Hepatocyte (in vitro differentiated cells): ENCODE data around the gene CAV3. TPM values are rescaled to one million over a fixed set of nuclear protein-coding genes. Genes with fewer than 3 reads are reported as not detected.

Experiments
- DNase-seq: peaks from one replicate; pipeline ENCODE4 v3.0.0-alpha.2; 2016; ENCODE audit warnings: low spot score
- H2AFZ ChIP-seq: fragments of 200-600 bp; sonication (generic); 2 replicates; pipeline ENCODE4 v1.6.0; 2016; ENCODE audit warnings: antibody characterized with exemption, mild to moderate bottlenecking
- H3K27ac ChIP-seq: fragments of 200-600 bp; sonication (generic); 2 replicates; pipeline ENCODE4 v1.5.1; 2016; ENCODE audit warnings: mild to moderate bottlenecking
- H3K27me3 ChIP-seq: fragments of 200-600 bp; sonication (generic); 2 replicates; pipeline ENCODE4 v1.6.1; 2016
- H3K36me3 ChIP-seq: fragments of 200-600 bp; sonication (generic); replicated peaks from 2 replicates; pipeline ENCODE4 v1.5.1; 2016; ENCODE audit warnings: low read depth; ENCODE audit not compliant: insufficient read depth
- H3K4me1 ChIP-seq: fragments of 200-600 bp; sonication (generic); 2 replicates; pipeline ENCODE4 v1.5.1; 2016; ENCODE audit warnings: mild to moderate bottlenecking, moderate library complexity; ENCODE audit not compliant: insufficient read depth
- H3K4me2 ChIP-seq: fragments of 200-600 bp; sonication (generic); 2 replicates; pipeline ENCODE4 v1.6.0; 2016
- H3K4me3 ChIP-seq: fragments of 200-600 bp; sonication (generic); 2 replicates; pipeline ENCODE4 v1.5.1; 2016; ENCODE audit warnings: mild to moderate bottlenecking
- H3K79me2 ChIP-seq: fragments of 200-600 bp; sonication (generic); 2 replicates; pipeline ENCODE4 v1.6.0; 2017; ENCODE audit warnings: mild to moderate bottlenecking
- H3K9me2 ChIP-seq: fragments of 200-600 bp; sonication (generic); replicated peaks from 2 replicates; pipeline ENCODE4 v1.6.0; 2017; ENCODE audit warnings: mild to moderate bottlenecking; ENCODE audit not compliant: insufficient read depth
- H3K9me3 ChIP-seq: fragments of 200-600 bp; sonication (generic); 2 replicates; pipeline ENCODE4 v1.5.1; 2016; ENCODE audit warnings: low read depth, mild to moderate bottlenecking
- H4K20me1 ChIP-seq: fragments of 200-600 bp; sonication (generic); 2 replicates; pipeline ENCODE4 v1.6.0; 2016; ENCODE audit warnings: mild to moderate bottlenecking; ENCODE audit not compliant: insufficient read depth, poor library complexity, severe bottlenecking
- EZH2 ChIP-seq: fragments of 200-600 bp; sonication (generic); IDR thresholded peaks from 2 replicates; pipeline ENCODE4 v1.6.1; 2016; ENCODE audit warnings: antibody characterized with exemption, mild to moderate bottlenecking, borderline replicate concordance
- EZH2phosphoT487 ChIP-seq: fragments of 200-600 bp; sonication (generic); IDR thresholded peaks from one replicate; pipeline ENCODE4 v1.6.1; 2018; ENCODE audit warnings: antibody characterized with exemption, mild to moderate bottlenecking, low read depth, moderate library complexity; ENCODE audit not compliant: unreplicated experiment, severe bottlenecking
- whole genome bisulfite sequencing: methylation state at CpG from one replicate; pipeline ENCODE4 v1.1.6; 2016; ENCODE audit warnings: low lambda C conversion rate; ENCODE audit errors: missing lambda C conversion rate; 5-methylcytosine and 5-hydroxymethylcytosine counted together
- polyA plus RNA-seq: library from polyadenylated mRNA; unstranded; fragments of >200 nt; fragmentation: Nextera tagmentation; extraction: Ambion mirVana; gene quantifications from 2 replicates; pipeline ENCODE4 v1.2.1, GENCODE V29; 2016
- total RNA-seq: library from RNA; depleted of rRNA; stranded (reverse); fragments of >200 nt; gene quantifications from 2 replicates; pipeline ENCODE4 v1.2.3, GENCODE V29; 2014
- TF ChIP-seq, protein P1 (sequence below): fragments of 200-600 bp; sonication (generic); IDR thresholded peaks from 2 replicates; pipeline ENCODE4 v1.5.1; 2016; ENCODE audit warnings: antibody characterized with exemption, mild to moderate bottlenecking; ENCODE audit not compliant: poor library complexity

CAV3 gene
- total and polyA plus RNA-seq, 2 experiments from 2014 or later: not detected

DNA sequence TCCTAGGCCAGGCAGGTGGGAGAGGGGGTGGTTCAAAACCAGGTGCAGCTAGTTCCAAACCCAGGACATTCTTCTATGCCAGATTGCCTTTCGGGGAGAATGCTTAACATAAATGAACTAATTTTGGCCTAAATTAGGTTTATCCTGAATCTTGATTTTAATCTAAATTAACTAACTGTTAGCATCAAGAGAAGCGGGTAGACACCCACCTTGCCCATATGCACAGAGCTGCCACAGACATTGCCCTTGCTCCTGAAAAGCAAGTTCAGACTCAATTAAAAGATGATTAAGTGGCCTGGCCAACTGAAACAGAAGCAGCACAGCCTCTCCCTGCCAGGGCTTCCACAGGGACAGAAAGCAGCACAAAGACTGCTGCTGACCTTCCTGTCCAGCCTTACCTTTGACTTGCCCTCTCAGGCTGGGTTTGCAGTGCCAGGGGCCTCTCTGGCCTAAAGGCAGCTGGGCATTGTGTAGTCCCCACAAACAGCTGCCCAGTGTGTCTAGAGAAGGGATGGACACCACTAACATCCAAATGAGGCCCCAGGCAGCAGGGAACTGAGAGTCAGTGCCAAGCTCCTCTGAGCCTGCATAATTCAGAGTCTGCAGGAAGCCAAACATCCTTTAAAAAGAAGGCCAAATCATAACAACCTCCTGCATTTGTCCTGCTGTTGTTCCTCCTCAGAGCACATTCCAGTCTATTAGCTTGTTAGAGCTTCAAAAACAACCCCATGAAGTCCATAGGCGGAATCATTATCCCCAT lies 51.3 kb downstream of the CAV3 start:
- H2AFZ ChIP-seq: no peak overlapping the region
- whole genome bisulfite sequencing: 91% methylated on average over 3 of the region's 3 CpGs

DNA sequence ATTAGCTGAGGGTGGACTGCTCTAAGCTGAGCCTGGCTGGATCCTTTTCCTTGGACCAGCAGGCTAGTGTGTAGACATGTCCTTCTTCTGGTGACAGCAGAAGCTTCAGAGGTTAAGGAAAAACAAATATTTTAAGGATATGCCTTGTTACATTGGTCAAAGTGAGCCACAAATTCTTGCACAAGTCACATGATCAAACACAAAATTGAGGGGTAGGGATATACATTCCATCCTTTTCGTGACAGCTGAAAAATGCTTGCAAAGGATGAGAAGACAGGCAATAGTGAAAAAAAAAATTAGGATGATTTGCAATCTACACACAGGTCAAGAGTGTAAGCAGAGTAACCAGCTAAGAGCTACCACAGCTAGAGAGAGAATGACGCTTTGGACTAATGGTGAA lies 56.9 kb downstream of the CAV3 start:
- Histone ChIP-seq H3K27me3 (no peaks in the 10 kb centered on the region), H2AFZ (no peak overlapping the region), H3K36me3 (no peaks in the 10 kb centered on the region), H3K79me2 (no peaks in the 10 kb centered on the region), H3K4me3 (no peak overlapping the region), H3K4me2 (no peak overlapping the region), H4K20me1 (no peaks in the 10 kb centered on the region), H3K27ac (no peak overlapping the region), H3K9me3 (peaks cover 4% of the 10 kb centered on the region), H3K9me2 (no peaks in the 10 kb centered on the region), H3K4me1 (no peaks in the 10 kb centered on the region)
- 89% methylated on average over 2 of the region's 2 CpGs for WGBS
- TF ChIP-seq EZH2phosphoT487 (no peak), EZH2 (no peak)
- DNase-seq: no peak

More for the DNA sequence above, 51.3 kb downstream of the CAV3 start:
- H3K9me3 ChIP-seq: peaks cover 4% of the 10 kb centered on the region
- H3K4me1 ChIP-seq: no peaks in the 10 kb centered on the region
- no peak for DNase-seq
- H3K27me3 ChIP-seq: no peaks in the 10 kb centered on the region
- no peaks in the 10 kb centered on the region for H3K79me2 ChIP-seq
- H3K36me3 ChIP-seq: no peaks in the 10 kb centered on the region
- no peaks in the 10 kb centered on the region for H4K20me1 ChIP-seq
- TF ChIP-seq EZH2: no peak
- no peak for TF ChIP-seq EZH2phosphoT487
- TF ChIP-seq, protein P1, sequence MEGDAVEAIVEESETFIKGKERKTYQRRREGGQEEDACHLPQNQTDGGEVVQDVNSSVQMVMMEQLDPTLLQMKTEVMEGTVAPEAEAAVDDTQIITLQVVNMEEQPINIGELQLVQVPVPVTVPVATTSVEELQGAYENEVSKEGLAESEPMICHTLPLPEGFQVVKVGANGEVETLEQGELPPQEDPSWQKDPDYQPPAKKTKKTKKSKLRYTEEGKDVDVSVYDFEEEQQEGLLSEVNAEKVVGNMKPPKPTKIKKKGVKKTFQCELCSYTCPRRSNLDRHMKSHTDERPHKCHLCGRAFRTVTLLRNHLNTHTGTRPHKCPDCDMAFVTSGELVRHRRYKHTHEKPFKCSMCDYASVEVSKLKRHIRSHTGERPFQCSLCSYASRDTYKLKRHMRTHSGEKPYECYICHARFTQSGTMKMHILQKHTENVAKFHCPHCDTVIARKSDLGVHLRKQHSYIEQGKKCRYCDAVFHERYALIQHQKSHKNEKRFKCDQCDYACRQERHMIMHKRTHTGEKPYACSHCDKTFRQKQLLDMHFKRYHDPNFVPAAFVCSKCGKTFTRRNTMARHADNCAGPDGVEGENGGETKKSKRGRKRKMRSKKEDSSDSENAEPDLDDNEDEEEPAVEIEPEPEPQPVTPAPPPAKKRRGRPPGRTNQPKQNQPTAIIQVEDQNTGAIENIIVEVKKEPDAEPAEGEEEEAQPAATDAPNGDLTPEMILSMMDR: no peak
- H3K4me2 ChIP-seq: no peak overlapping the region
- no peak overlapping the region for H3K27ac ChIP-seq
- no peaks in the 10 kb centered on the region for H3K9me2 ChIP-seq
- no peak overlapping the region for H3K4me3 ChIP-seq

DNA sequence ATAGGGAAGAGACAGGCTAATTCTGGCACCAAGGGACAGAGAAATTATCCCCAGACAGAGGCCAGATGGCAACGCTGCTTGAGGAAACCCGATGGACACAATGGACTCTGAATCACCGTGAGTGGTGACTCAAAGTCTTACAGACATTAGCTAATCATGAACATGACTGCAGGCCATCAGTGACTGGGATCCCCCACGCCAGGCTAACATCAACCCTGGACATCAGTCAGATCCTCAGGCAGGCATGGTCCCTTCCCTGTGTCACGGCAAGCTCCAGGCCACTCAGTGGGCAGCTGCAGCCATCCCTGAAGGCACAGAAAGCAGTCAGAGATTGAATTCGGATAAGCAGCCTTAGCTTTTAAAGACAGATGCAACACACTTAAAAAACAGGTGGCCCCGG lies 59.6 kb downstream of the CAV3 start:
- H3K27me3 ChIP-seq: no peaks in the 10 kb centered on the region
- peaks cover 4% of the 10 kb centered on the region for H3K9me3 ChIP-seq
- no peak for DNase-seq
- H4K20me1 ChIP-seq: no peaks in the 10 kb centered on the region
- no peaks in the 10 kb centered on the region for H3K79me2 ChIP-seq
- no peak overlapping the region for H3K27ac ChIP-seq
- TF ChIP-seq EZH2phosphoT487 (no peak), EZH2 (no peak)
- TF ChIP-seq, protein P1: no peak
- no peak overlapping the region for H2AFZ ChIP-seq
- H3K4me1 ChIP-seq: no peaks in the 10 kb centered on the region
- 82% methylated on average over 7 of the region's 7 CpGs for WGBS
- no peak overlapping the region for H3K4me3 ChIP-seq
- no peak overlapping the region for H3K4me2 ChIP-seq
- no peaks in the 10 kb centered on the region for H3K9me2 ChIP-seq
- H3K36me3 ChIP-seq: no peaks in the 10 kb centered on the region

DNA sequence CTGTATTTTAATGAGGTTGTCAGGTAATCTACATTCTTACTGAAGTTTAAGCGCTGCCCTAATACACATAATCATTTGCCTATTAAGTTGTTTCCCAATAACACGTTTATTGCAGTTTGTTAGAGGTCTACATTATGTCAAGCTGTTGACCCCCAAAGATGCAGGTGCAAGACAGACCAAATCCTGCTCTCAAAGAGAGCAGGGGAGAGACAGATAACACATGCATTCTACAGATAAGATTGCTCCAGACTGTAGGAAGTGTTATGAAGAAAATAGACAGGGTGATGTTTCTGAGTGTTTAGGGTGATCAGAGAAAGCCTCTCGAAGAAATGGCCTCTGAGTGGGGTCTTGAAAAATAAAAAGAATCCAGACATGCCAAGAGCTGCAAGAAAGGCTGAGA lies 60.6 kb downstream of the CAV3 start:
- DNase-seq: no peak
- Histone ChIP-seq H3K27me3 (no peaks in the 10 kb centered on the region), H4K20me1 (no peaks in the 10 kb centered on the region), H2AFZ (no peak overlapping the region), H3K4me1 (no peaks in the 10 kb centered on the region), H3K4me2 (no peak overlapping the region), H3K9me2 (no peaks in the 10 kb centered on the region), H3K36me3 (no peaks in the 10 kb centered on the region), H3K4me3 (no peak overlapping the region), H3K79me2 (no peaks in the 10 kb centered on the region), H3K9me3 (peaks cover 2% of the 10 kb centered on the region), H3K27ac (no peak overlapping the region)
- TF ChIP-seq, protein P1: no peak
- TF ChIP-seq EZH2 (no peak), EZH2phosphoT487 (no peak)
- WGBS: 84% methylated on average over 3 of the region's 3 CpGs
